Hepatocyte (in vitro differentiated cells): ENCODE data around the gene GALNT5.

ENCODE experiments used
- CTCF ChIP-seq: fragments of 200-600 bp; sonication (generic); IDR thresholded peaks from 2 replicates; pipeline ENCODE4 v1.5.1; 2016; ENCODE audit warnings: antibody characterized with exemption, mild to moderate bottlenecking; ENCODE audit not compliant: poor library complexity
- EZH2 ChIP-seq: fragments of 200-600 bp; sonication (generic); IDR thresholded peaks from 2 replicates; pipeline ENCODE4 v1.6.1; 2016; ENCODE audit warnings: antibody characterized with exemption, mild to moderate bottlenecking, borderline replicate concordance
- EZH2phosphoT487 ChIP-seq: fragments of 200-600 bp; sonication (generic); IDR thresholded peaks from one replicate; pipeline ENCODE4 v1.6.1; 2018; ENCODE audit warnings: antibody characterized with exemption, mild to moderate bottlenecking, low read depth, moderate library complexity; ENCODE audit not compliant: unreplicated experiment, severe bottlenecking

GRCh38 chr2:157329524-157329923, 72.0 kb downstream of the GALNT5 start:
- no peak for TF ChIP-seq CTCF
- no peak for TF ChIP-seq EZH2
- no peak for TF ChIP-seq EZH2phosphoT487
